Stimulated activated CD8-positive, alpha-beta memory T cell treated with anti-CD3 and anti-CD28 coated beads, Interleukin-15, amount 100 ng/mL, for 24 hours (primary cell): Measurements from ENCODE around the gene ZFP28.

ENCODE experiments used
- DNase-seq: peaks from one replicate; pipeline ENCODE4 v3.0.0-alpha.2; 2020; ENCODE audit warnings: low read depth

Gene ZFP28

GRCh38 chr19:56538761-56539263 lies at the start of gene ZFP28:
Gene ZFP28 (plus strand): TSS chr19:56538948. CDS start chr19:56539019, 71 bp downstream.
- peak; percentile 42 for DNase-seq

GRCh38 chr19:56491399-56491798 lies 47.3 kb upstream of the ZFP28 start:
- no peak for DNase-seq

- no peak for DNase-seq
Measured at GRCh38 chr19:56504581-56504980, 34.2 kb upstream of the ZFP28 start.

GRCh38 chr19:56507446-56508289 lies 31.1 kb upstream of the ZFP28 start, which contains the start of gene ZNF471:
Gene ZNF471 (plus strand): TSS chr19:56507855. CDS start chr19:56511572, 3,717 bp downstream.
- peak; percentile 47 for DNase-seq

- no peak for DNase-seq
Measured at GRCh38 chr19:56508290-56508778, 30.4 kb upstream of the ZFP28 start.

GRCh38 chr19:56525214-56525860 lies 13.4 kb upstream of the ZFP28 start:
- no peak for DNase-seq

- no peak for DNase-seq
Measured at GRCh38 chr19:56537442-56537841, 1.3 kb upstream of the ZFP28 start.

GRCh38 chr19:56538254-56538760 lies 441 bp upstream of the ZFP28 start:
- peak; percentile 70 for DNase-seq

- no peak for DNase-seq
Measured at GRCh38 chr19:56543776-56544175, 5.0 kb downstream of the ZFP28 start.

GRCh38 chr19:56547535-56547934 lies 8.8 kb downstream of the ZFP28 start:
- no peak for DNase-seq

- DNase-seq = no peak
Measured at GRCh38 chr19:56554272-56554869, 15.6 kb downstream of the ZFP28 start.

- DNase-seq = no peak
Measured at GRCh38 chr19:56562766-56563165, 24.0 kb downstream of the ZFP28 start.

- DNase-seq = peak; percentile 6
Measured at GRCh38 chr19:56566904-56567273, 28.1 kb downstream of the ZFP28 start.

GRCh38 chr19:56567274-56568120 lies 28.7 kb downstream of the ZFP28 start, which contains the start of gene ZNF470:
Gene ZNF470 (plus strand): TSS chr19:56567468. CDS start chr19:56570312, 2,844 bp downstream.
- DNase-seq = peak; percentile 63

GRCh38 chr19:56572589-56572988 lies 33.8 kb downstream of the ZFP28 start:
- no peak for DNase-seq

- DNase-seq = no peak
Measured at GRCh38 chr19:56573914-56574313, 35.2 kb downstream of the ZFP28 start.

- no peak for DNase-seq
Measured at GRCh38 chr19:56577719-56578602, 39.2 kb downstream of the ZFP28 start.

- DNase-seq = no peak
Measured at GRCh38 chr19:56594446-56594782, 55.7 kb downstream of the ZFP28 start.

- DNase-seq = peak; percentile 84
Measured at GRCh38 chr19:56594783-56595547, 56.2 kb downstream of the ZFP28 start, which contains the start of gene ZNF71. Gene ZNF71 (plus strand): TSS chr19:56595302. CDS start chr19:56601559, 6,257 bp downstream.

- DNase-seq = no peak
Measured at GRCh38 chr19:56595548-56595899, 56.8 kb downstream of the ZFP28 start.
